HEK293 (cell line): ENCODE results near the gene KRTAP5-8.
"Not testable (repeated sequence)": the region's sequence is repeated elsewhere in the genome, so short reads cannot be mapped to it uniquely, and the experiment has no call there.

Experiments
- CTCF ChIA-PET: fragments of 350-600 bp; formaldehyde crosslinking; extraction: SDS; loops from one replicate; lab custom pipeline; 2021; ENCODE audit warnings: antibody characterized with exemption; lab: Yijun Ruan, JAX
- POLR2A ChIA-PET: fragments of 300-600 bp; formaldehyde crosslinking; extraction: SDS; loops from one replicate; lab custom pipeline; 2020; ENCODE audit warnings: antibody characterized with exemption, inconsistent platforms; lab: Yijun Ruan, JAX
- H3K27ac ChIP-seq: fragments of 200-500 bp; sonication (Bioruptor generic); 2 replicates; pipeline ENCODE4 v1.5.1; 2014; ENCODE audit warnings: low read depth, low read length, control low read depth, inconsistent platforms; ENCODE audit errors: extremely low read depth
- H3K36me3 ChIP-seq, 2 experiments: fragments of 200-500 bp in 1 of 2; sonication (Bioruptor generic) in 1 of 2; 1 replicate in 1 of 2; 2 replicates in 1 of 2; pipeline ENCODE4 v1.5.1; 2014 to 2017; ENCODE audit warnings: inconsistent platforms in 2 of 2, low read length in 2 of 2; ENCODE audit not compliant: control insufficient read depth in 2 of 2, insufficient read depth in 1 of 2
- H3K4me1 ChIP-seq: fragments of 200-500 bp; sonication (Bioruptor generic); 2 replicates; pipeline ENCODE4 v1.5.1; 2014; ENCODE audit warnings: mild to moderate bottlenecking, low read length, inconsistent platforms; ENCODE audit not compliant: control insufficient read depth, insufficient read depth
- H3K4me3 ChIP-seq: 2 replicates; pipeline ENCODE4 v1.5.1; 2011; ENCODE audit warnings: low read depth, mild to moderate bottlenecking, control low read depth, low read length, moderate library complexity
- H3K9me3 ChIP-seq: fragments of 200-500 bp; sonication (Bioruptor generic); 2 replicates; pipeline ENCODE4 v1.5.1; 2014; ENCODE audit warnings: low read depth, low read length, inconsistent platforms; ENCODE audit not compliant: control insufficient read depth, insufficient read depth
- CTCF ChIP-seq: fragments of 450-650 bp; formaldehyde crosslinking; IDR thresholded peaks from 2 replicates; pipeline ENCODE4 v1.5.1; 2016; ENCODE audit warnings: missing biosample characterization, missing genetic modification characterization
- ELK4 ChIP-seq: IDR thresholded peaks from 2 replicates; pipeline ENCODE4 v1.6.1; 2011; ENCODE audit warnings: mild to moderate bottlenecking, low read depth, low read length, borderline replicate concordance
- HOXD13 ChIP-seq: sonication (generic); formaldehyde crosslinking; IDR thresholded peaks from 2 replicates; pipeline ENCODE4 v1.8.0; 2022; ENCODE audit warnings: missing genetic modification reagents, borderline replicate concordance
- OSR2 ChIP-seq: fragments of 450-650 bp; formaldehyde crosslinking; IDR thresholded peaks from 2 replicates; pipeline ENCODE4 v1.5.1; 2016; ENCODE audit warnings: missing biosample characterization, missing genetic modification characterization
- OVOL3 ChIP-seq: fragments of 450-650 bp; formaldehyde crosslinking; IDR thresholded peaks from 2 replicates; pipeline ENCODE4 v1.5.1; 2016; ENCODE audit warnings: missing biosample characterization, missing genetic modification characterization
- ZBTB20 ChIP-seq: fragments of 450-650 bp; formaldehyde crosslinking; IDR thresholded peaks from 2 replicates; pipeline ENCODE4 v1.5.1; 2016; ENCODE audit warnings: missing biosample characterization, missing genetic modification characterization
- ZBTB8A ChIP-seq: fragments of 450-650 bp; formaldehyde crosslinking; IDR thresholded peaks from 2 replicates; pipeline ENCODE4 v1.5.1; 2016; ENCODE audit warnings: missing biosample characterization, missing genetic modification characterization
- ZNF175 ChIP-seq: fragments of 450-650 bp; formaldehyde crosslinking; IDR thresholded peaks from 2 replicates; pipeline ENCODE4 v1.5.1; 2016; ENCODE audit warnings: missing biosample characterization, missing genetic modification characterization
- ZNF19 ChIP-seq: fragments of 450-650 bp; formaldehyde crosslinking; IDR thresholded peaks from 2 replicates; pipeline ENCODE4; 2016; ENCODE audit warnings: missing biosample characterization, missing genetic modification characterization, low read depth
- ZNF292 ChIP-seq: fragments of 450-650 bp; formaldehyde crosslinking; IDR thresholded peaks from 2 replicates; pipeline ENCODE4 v1.5.1; 2016; ENCODE audit warnings: low read depth, missing biosample characterization, missing genetic modification characterization, borderline replicate concordance
- ZNF391 ChIP-seq: fragments of 450-650 bp; formaldehyde crosslinking; IDR thresholded peaks from 2 replicates; pipeline ENCODE4 v1.5.1; 2016; ENCODE audit warnings: low read depth, missing biosample characterization, missing genetic modification characterization, borderline replicate concordance
- ZNF394 ChIP-seq: fragments of 450-650 bp; formaldehyde crosslinking; IDR thresholded peaks from 2 replicates; pipeline ENCODE4 v1.5.1; 2016; ENCODE audit warnings: missing biosample characterization, missing genetic modification characterization, mild to moderate bottlenecking, moderate library complexity, borderline replicate concordance
- ZNF514 ChIP-seq: fragments of 450-650 bp; formaldehyde crosslinking; IDR thresholded peaks from 2 replicates; pipeline ENCODE4 v1.5.1; 2016; ENCODE audit warnings: missing biosample characterization, missing genetic modification characterization
- ZNF521 ChIP-seq: fragments of 450-650 bp; formaldehyde crosslinking; IDR thresholded peaks from 2 replicates; pipeline ENCODE4 v1.5.1; 2017; ENCODE audit warnings: missing biosample characterization, mild to moderate bottlenecking, missing genetic modification characterization
- ZNF548 ChIP-seq: fragments of 450-650 bp; formaldehyde crosslinking; IDR thresholded peaks from 2 replicates; pipeline ENCODE4 v1.5.1; 2016; ENCODE audit warnings: missing biosample characterization, missing genetic modification characterization
- ZNF768 ChIP-seq: fragments of 450-650 bp; formaldehyde crosslinking; IDR thresholded peaks from 2 replicates; pipeline ENCODE4 v1.5.1; 2018; ENCODE audit warnings: missing biosample characterization, mild to moderate bottlenecking, missing genetic modification characterization
- ZSCAN16 ChIP-seq: fragments of 450-650 bp; formaldehyde crosslinking; IDR thresholded peaks from 2 replicates; pipeline ENCODE4 v1.5.1; 2016; ENCODE audit warnings: missing biosample characterization, missing genetic modification characterization
- ZXDB ChIP-seq: fragments of 450-650 bp; formaldehyde crosslinking; IDR thresholded peaks from 2 replicates; pipeline ENCODE4 v1.5.1; 2016; ENCODE audit warnings: missing biosample characterization, missing genetic modification characterization
- TF ChIP-seq, protein P1 (sequence below): fragments of 450-650 bp; formaldehyde crosslinking; IDR thresholded peaks from 2 replicates; pipeline ENCODE4 v1.5.1; 2016; ENCODE audit warnings: missing biosample characterization, missing genetic modification characterization
- TF ChIP-seq, protein P2 (sequence below): fragments of 450-650 bp; formaldehyde crosslinking; IDR thresholded peaks from 2 replicates; pipeline ENCODE4 v1.5.1; 2016; ENCODE audit warnings: missing biosample characterization, missing genetic modification characterization

The KRTAP5-8 gene

GRCh38 chr11:71539017-71539416 lies 1.2 kb downstream of the KRTAP5-8 start:
- no peak overlapping the region for H3K27ac ChIP-seq
- no peak overlapping the region for H3K4me3 ChIP-seq
- no peaks in the 10 kb centered on the region for H3K9me3 ChIP-seq
- ChIA-PET POLR2A (no interaction called here), CTCF (no interaction called here)
- no peaks in the 10 kb centered on the region for H3K36me3 ChIP-seq
- TF ChIP-seq OSR2 (no peak), ELK4 (no peak), CTCF (no peak), ZNF175 (tag by site-specific recombination) (no peak), ZNF19 (tag by site-specific recombination) (no peak)
- TF ChIP-seq, protein P1, sequence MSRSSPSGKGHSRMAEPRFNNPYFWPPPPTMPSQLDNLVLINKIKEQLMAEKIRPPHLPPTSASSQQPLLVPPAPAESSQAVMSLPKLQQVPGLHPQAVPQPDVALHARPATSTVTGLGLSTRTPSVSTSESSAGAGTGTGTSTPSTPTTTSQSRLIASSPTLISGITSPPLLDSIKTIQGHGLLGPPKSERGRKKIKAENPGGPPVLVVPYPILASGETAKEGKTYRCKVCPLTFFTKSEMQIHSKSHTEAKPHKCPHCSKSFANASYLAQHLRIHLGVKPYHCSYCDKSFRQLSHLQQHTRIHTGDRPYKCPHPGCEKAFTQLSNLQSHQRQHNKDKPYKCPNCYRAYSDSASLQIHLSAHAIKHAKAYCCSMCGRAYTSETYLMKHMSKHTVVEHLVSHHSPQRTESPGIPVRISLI = no peak
- TF ChIP-seq, protein P2, sequence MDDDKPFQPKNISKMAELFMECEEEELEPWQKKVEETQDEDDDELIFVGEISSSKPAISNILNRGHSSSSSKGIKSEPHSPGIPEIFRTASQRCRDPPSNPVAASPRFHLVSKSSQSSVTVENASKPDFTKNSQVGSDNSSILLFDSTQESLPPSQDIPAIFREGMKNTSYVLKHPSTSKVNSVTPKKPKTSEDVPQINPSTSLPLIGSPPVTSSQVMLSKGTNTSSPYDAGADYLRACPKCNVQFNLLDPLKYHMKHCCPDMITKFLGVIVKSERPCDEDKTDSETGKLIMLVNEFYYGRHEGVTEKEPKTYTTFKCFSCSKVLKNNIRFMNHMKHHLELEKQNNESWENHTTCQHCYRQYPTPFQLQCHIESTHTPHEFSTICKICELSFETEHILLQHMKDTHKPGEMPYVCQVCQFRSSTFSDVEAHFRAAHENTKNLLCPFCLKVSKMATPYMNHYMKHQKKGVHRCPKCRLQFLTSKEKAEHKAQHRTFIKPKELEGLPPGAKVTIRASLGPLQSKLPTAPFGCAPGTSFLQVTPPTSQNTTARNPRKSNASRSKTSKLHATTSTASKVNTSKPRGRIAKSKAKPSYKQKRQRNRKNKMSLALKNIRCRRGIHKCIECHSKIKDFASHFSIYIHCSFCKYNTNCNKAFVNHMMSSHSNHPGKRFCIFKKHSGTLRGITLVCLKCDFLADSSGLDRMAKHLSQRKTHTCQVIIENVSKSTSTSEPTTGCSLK (tag by site-specific recombination) = no peak
- H3K4me1 ChIP-seq = no peaks in the 10 kb centered on the region

DNA sequence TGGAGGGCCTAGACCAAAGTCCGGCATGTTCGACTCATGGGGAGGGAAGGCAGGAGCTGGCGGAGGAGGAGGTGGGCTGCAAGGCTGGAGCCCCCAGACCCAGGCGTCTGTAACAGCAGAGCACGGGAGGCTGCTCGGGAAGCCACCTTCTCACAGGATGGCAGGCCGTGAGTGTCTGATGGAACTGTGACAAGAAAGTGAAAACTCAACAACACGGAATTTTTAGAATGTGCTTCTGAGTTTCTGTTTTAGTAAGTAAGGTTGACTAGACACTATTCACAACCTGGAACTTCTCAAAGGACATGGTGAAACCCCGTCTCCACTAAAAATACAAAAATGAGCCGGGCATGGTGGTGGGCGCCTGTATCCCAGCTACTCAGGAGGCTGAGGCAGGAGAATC lies 2.1 kb downstream of the KRTAP5-8 start:
- H3K4me1 ChIP-seq, H3K36me3 ChIP-seq, H3K9me3 ChIP-seq, H3K4me3 ChIP-seq, CTCF ChIA-PET, POLR2A ChIA-PET, H3K27ac ChIP-seq: not testable (repeated sequence)

DNA sequence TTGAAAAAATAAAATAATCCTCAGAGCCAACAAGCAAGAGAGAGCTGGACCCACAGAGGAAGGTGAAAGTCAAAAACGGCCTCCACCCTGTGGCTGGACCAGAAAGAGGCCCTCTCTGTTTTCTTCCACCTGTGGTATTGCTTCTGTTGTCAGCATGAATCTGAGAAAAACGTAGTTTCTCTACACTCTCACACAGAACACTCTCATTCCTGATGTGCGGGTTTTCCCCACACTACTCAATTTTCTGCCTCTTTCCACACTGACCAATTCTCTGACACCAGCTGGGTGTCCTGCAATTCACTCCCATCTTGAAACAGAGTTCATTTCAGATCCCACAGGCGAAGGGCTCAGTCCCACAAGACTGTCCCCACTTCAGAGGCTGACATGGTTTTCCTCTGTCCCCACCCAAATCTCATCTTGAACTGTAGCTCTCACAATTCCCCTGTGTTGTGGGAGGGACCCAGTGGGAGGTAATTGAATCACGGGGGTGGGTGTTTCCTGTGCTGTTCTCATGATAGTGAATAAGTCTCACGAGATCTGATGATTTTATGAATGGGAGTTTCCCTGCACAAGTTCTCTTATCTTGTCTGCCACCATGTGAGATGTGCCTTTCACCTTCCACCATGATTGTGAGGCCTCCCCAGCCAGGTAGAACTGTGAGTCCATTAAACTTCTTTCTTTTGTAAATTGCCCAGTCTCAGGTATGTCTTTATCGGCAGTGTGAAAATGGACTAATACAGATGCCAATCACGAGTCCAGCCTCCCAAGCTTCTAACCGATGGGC lies 2.9 kb downstream of the KRTAP5-8 start:
- H3K36me3 ChIP-seq, H3K9me3 ChIP-seq, H3K27ac ChIP-seq, H3K4me1 ChIP-seq, H3K4me3 ChIP-seq, POLR2A ChIA-PET, CTCF ChIA-PET: not testable (repeated sequence)

DNA sequence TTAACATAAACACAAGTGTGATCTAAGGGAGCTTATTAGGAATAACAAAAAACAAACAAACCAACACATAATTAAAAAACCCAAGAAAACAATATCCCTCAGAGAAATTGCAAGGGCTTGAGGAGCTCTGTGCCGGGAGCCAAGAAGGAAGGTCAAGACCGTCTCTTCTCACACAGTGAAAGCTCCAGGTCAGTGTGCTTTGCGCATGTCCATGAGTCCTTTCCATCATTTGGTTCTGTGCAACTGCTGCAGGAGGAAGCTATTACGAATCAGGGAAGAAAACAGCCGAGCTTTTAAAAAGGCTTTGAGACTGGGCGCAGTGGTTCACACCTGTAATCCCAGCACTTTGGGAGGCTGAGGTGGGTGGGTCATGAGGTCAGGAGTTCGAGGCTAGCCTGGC lies 4.6 kb downstream of the KRTAP5-8 start:
- H3K4me1 ChIP-seq = no peaks in the 10 kb centered on the region
- no peaks in the 10 kb centered on the region for H3K9me3 ChIP-seq
- no peak overlapping the region for H3K27ac ChIP-seq
- no peaks in the 10 kb centered on the region for H3K36me3 ChIP-seq
- ChIA-PET CTCF (interaction anchor here (0.6 kb wide), 1 partner anchor 739 kb away, joined by 3 read pairs; no protein-coding TSS in a partner anchor), POLR2A (no interaction called here)
- no peak overlapping the region for H3K4me3 ChIP-seq
- TF ChIP-seq ZXDB (tag by site-specific recombination) (no peak), ZNF292 (tag by site-specific recombination) (no peak), ZBTB8A (no peak), OVOL3 (no peak), ZNF548 (tag by site-specific recombination) (no peak), ZBTB20 (tag by site-specific recombination) (no peak), ZSCAN16 (tag by site-specific recombination) (no peak), ZNF391 (tag by site-specific recombination) (no peak), ZNF394 (tag by site-specific recombination) (no peak), HOXD13 (CRISPR knock-in tag) (no peak), ZNF768 (tag by site-specific recombination) (no peak), ZNF521 (tag by site-specific recombination) (no peak), ZNF514 (no peak)
